ENCODE measurements around the gene SF1.

Gene SF1

GRCh38 chr11:64716473-64717267 lies 61.7 kb downstream of the SF1 start:
- no peak overlapping the region for H3K4me3 ChIP-seq (ENCODE audit: control insufficient read depth, low read depth, low read length)
- TF ChIP-seq, protein P1, sequence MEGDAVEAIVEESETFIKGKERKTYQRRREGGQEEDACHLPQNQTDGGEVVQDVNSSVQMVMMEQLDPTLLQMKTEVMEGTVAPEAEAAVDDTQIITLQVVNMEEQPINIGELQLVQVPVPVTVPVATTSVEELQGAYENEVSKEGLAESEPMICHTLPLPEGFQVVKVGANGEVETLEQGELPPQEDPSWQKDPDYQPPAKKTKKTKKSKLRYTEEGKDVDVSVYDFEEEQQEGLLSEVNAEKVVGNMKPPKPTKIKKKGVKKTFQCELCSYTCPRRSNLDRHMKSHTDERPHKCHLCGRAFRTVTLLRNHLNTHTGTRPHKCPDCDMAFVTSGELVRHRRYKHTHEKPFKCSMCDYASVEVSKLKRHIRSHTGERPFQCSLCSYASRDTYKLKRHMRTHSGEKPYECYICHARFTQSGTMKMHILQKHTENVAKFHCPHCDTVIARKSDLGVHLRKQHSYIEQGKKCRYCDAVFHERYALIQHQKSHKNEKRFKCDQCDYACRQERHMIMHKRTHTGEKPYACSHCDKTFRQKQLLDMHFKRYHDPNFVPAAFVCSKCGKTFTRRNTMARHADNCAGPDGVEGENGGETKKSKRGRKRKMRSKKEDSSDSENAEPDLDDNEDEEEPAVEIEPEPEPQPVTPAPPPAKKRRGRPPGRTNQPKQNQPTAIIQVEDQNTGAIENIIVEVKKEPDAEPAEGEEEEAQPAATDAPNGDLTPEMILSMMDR (IDR thresholded peaks at IDR 0.05; ENCODE audit: control insufficient read depth, insufficient read depth, low read depth, low read length, missing control alignments), result no peak
- DNase-seq (ENCODE audit: low read depth), result no peak

- TF ChIP-seq, protein P1 (IDR thresholded peaks at IDR 0.05; ENCODE audit: control insufficient read depth, insufficient read depth, low read depth, low read length, missing control alignments), result no peak
- no peak overlapping the region for H3K4me3 ChIP-seq (ENCODE audit: control insufficient read depth, low read depth, low read length)
- DNase-seq (ENCODE audit: low read depth), result no peak
These were observed 62.4 kb downstream of the SF1 start for GRCh38 chr11:64715756-64716472.

- TF ChIP-seq, protein P1 (IDR thresholded peaks at IDR 0.05; ENCODE audit: control insufficient read depth, insufficient read depth, low read depth, low read length, missing control alignments), result no peak
- no peak for DNase-seq (ENCODE audit: low read depth)
- H3K4me3 ChIP-seq (ENCODE audit: control insufficient read depth, low read depth, low read length), result no peak overlapping the region
These were observed 63.2 kb downstream of the SF1 start for GRCh38 chr11:64715110-64715509.

DNA sequence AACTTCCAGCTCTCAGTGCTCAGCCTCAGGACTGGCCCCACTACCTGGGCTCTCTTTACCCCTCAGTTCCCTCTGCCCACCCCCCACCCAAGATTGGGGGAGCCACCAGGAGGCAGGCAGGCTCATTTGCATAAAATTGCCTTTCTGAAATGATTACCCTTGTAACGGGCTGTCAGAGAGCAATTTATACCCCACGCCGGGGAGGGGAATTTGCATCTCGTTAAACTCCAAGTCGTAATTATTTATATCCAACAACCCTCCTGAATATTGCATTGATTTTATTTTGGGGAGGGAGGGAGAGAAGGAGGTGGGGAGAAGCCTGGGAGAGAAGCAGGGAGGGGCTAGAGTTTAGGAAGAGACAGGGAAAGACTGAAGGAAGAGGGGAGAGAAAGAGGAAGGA lies 63.7 kb downstream of the SF1 start:
- TF ChIP-seq, protein P1 (IDR thresholded peaks at IDR 0.05; ENCODE audit: control insufficient read depth, insufficient read depth, low read depth, low read length, missing control alignments), result no peak
- H3K4me3 ChIP-seq (ENCODE audit: control insufficient read depth, low read depth, low read length), result no peak overlapping the region
- DNase-seq (ENCODE audit: low read depth), result no peak

Data from AG09309 (cell line).